HG03139 (cell line): ENCODE measurements around the gene LGR6.
A peak's percentile ranks its signal among the peaks of the same experiment; 100 is the strongest.
"Not testable (repeated sequence)": the region's sequence is repeated elsewhere in the genome, so short reads cannot be mapped to it uniquely, and the experiment has no call there.

Source experiments
- ATAC-seq: cut with Tn5 transposase; IDR thresholded peaks from one replicate; pipeline ENCODE4 v1.9.1; 2021; ENCODE audit not compliant: unreplicated experiment

Gene LGR6

DNA sequence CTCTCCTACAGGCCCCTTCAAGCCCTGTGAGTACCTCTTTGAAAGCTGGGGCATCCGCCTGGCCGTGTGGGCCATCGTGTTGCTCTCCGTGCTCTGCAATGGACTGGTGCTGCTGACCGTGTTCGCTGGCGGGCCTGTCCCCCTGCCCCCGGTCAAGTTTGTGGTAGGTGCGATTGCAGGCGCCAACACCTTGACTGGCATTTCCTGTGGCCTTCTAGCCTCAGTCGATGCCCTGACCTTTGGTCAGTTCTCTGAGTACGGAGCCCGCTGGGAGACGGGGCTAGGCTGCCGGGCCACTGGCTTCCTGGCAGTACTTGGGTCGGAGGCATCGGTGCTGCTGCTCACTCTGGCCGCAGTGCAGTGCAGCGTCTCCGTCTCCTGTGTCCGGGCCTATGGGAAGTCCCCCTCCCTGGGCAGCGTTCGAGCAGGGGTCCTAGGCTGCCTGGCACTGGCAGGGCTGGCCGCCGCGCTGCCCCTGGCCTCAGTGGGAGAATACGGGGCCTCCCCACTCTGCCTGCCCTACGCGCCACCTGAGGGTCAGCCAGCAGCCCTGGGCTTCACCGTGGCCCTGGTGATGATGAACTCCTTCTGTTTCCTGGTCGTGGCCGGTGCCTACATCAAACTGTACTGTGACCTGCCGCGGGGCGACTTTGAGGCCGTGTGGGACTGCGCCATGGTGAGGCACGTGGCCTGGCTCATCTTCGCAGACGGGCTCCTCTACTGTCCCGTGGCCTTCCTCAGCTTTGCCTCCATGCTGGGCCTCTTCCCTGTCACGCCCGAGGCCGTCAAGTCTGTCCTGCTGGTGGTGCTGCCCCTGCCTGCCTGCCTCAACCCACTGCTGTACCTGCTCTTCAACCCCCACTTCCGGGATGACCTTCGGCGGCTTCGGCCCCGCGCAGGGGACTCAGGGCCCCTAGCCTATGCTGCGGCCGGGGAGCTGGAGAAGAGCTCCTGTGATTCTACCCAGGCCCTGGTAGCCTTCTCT, 124.6 kb downstream of the LGR6 start:
- ATAC-seq, result no peak

DNA sequence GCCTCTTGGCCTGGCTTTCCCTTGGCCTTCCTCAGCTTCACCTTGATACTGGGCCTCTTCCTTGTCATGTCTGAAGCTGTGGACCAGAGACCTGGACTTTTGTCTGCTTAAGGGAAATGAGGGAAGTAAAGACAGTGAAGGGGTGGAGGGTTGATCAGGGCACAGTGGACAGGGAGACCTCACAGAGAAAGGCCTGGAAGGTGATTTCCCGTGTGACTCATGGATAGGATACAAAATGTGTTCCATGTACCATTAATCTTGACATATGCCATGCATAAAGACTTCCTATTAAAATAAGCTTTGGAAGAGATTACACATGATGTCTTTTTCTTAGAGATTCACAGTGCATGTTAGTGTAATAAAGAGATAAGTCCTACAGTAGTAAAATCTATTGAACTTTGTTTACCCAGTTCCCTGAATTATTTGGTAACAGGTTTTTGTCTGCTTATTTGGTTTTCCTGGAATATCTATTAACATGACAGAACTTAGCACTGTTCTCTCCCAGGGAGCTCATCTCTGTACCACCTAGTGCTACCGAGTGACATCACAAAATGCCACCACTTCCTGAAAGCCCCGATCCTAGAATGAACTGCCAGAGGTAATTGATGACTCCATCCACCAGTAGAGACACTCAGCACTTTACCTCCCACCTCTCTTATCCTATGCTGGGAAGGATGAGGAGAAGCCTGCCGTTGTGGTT, 125.9 kb downstream of the LGR6 start:
- ATAC-seq, result no peak

DNA sequence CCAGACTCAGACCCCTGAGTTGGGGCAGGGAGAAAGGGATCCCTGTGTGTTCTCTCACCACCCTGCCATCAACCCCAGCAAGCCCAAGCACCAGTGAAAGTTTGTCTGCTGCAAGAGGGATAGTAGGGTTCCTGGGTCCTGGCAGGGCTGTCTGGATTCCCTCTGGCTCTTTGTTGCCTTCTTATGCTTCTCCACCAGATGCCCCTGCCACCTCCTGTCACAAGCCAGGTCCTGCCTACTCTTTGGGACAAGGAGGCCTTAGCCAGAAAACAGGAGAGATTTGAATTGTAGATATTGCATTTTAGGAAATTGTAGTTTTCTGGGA, 126.4 kb downstream of the LGR6 start:
- ATAC-seq, result no peak

DNA sequence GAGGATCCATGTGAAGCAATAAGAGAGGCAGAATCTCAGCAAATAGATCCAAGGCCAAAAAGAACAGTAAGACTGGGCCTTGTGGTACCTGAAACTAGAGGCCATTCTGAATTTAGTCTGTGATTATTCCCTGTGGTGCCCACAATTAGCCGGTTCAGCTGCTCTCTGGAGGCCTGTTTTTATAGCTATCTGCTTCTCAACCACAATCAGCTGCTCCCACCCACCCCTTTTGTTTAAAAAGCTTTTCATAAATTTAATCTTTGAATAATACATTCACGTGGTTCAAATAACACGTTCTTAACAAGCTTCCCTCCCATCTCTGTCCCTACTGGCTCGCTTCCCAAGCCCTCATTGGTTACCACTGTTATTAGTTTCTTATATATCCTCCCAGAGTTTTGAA, 130.1 kb downstream of the LGR6 start:
- ATAC-seq, result no peak

DNA sequence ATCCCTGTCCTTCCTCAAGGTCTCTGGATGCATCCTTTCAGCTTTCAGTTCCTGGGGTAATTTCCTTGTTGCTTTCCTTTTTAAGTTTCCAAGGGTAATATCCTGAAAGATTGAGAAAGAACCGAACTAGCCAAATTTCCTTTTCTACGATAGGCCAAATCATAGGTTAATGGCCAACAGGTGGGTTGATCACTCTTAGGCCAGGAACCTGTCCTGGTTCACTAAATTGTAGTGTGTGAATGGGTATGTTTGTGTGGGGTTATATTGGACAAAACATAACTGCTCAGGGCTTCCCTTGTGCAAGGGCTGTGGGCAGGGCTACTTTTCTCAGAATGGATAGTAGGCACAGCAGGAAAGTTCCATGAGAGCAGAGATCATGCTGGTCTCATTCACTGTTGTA, 131.0 kb downstream of the LGR6 start:
- no peak for ATAC-seq

DNA sequence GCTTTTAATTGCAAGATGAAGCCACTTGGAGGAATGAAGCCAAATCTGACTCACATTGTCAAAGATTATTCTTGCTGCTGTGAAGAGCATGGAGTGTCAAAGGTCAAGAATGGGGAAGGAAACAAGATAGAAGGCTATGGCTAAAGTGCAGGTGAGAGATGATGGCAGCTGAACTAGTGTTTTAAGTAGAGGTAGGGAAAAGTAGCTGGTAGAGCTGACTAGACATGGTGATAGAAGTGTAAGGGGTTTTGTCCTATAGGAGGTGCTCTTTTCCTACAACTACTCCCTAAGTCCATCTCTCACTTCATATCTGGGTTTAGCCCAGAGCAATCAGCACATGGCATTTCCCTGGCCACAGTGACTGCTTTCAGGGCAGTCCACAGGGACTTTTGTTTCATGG, 136.3 kb downstream of the LGR6 start:
- ATAC-seq, result no peak

DNA sequence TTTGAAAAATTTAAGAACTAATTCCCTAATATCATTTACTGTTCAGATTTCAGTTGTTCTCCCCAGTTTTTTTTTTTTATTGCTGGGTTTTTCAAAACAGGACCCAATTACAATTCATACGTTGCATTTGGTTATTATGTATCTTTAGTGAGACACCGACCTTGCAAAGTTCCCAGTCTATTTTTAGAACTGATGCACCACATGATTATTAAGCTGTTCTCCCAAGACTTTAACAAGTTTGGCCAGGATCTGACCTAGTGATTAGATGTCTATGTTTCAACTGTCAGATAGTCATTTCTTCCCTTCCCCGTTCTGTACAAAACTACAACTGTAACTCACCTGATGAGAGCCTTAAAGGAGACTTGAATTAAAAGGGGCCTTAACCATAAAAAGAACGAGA, 140.3 kb downstream of the LGR6 start:
- no peak for ATAC-seq

DNA sequence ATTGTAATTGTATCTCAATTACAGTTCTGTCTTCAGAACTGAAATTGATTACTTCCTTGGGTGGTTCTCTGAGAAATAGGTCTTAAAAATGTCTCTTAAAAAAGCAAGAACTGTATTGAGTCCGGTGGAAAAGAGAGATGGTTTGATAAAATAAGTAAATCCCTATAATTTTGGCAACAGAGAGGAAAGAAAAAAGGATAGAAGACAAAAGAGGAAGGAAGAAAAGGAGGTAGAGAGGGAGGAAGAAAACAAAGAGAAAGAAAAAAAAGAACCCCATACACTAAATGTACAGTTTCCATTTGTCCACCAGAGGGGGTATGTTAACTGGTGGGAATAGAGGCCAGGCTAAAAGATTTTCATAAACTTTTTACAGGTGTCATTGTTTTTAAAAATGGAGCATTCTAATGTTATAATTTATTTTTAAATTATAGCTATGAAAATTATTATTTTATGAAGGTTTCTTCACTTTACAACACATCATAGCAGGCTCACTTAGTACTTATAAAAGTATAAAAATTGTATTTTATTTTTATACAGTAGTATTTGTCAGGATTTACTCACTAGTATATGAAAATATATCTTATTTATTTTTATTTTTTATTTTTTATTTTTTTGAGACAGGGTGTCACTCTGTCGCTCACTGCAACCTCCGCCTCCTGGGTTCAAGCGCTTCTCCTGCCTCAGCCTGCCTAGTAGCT, 150.2 kb downstream of the LGR6 start:
- ATAC-seq, result no peak

DNA sequence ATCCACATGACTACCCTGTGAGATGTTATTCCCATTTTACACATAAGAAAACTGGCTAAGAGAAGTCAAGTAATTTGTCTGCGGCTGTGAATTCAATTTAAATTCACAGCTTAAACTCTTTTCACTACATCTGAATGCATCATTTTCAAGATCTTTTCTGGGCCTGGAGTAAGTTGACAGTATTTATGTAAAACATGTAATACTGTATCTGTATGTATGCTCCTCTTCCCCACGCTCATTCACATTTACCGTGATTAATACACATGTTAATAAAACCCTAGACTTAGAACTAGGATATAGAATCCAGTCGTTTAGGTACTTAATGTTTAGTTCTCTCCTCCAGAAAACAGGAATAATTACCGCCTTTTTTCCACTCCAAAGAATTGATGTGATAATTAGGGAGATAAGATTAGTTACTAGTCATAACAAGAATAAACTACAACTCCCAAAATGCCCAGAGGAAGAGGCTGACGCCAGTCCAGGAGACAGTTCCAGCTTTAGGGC, 154.5 kb downstream of the LGR6 start:
- ATAC-seq, result no peak

DNA sequence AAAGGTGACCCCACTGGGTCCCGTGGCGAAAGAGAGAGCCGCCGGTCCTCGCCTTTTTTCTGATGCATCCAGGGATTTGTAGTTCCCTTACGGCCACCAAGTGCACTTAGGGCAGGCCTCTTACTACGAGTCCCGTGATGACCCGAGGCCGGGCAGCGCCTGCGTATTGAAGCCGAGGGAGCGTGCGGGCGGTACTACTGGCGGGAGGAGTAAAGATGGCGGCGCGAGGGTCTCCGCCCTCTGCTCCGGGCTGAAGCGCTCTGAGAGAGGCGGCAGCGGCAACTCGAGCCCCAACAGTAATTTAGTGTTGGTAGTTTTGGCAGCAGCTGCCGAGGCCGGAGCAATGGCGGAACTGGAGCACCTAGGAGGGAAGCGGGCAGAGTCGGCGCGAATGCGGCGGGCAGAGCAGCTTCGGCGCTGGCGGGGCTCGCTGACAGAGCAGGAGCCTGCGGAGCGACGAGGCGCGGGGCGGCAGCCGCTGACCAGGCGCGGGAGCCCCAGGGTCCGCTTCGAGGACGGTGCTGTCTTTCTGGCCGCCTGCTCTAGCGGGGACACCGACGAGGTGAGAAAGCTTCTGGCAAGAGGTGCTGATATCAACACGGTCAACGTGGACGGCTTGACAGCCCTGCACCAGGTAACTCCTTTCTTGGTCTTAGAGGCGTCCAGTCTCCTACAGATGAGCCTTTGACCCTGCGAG, 155.1 kb downstream of the LGR6 start, which contains the start of gene PPP1R12B:
Gene PPP1R12B, plus strand, starts transcription at position 191 of the 697 bp plus-strand sequence. Its CDS starts 153 bp downstream, at position 344.
- ATAC-seq, result peak; percentile 95

DNA sequence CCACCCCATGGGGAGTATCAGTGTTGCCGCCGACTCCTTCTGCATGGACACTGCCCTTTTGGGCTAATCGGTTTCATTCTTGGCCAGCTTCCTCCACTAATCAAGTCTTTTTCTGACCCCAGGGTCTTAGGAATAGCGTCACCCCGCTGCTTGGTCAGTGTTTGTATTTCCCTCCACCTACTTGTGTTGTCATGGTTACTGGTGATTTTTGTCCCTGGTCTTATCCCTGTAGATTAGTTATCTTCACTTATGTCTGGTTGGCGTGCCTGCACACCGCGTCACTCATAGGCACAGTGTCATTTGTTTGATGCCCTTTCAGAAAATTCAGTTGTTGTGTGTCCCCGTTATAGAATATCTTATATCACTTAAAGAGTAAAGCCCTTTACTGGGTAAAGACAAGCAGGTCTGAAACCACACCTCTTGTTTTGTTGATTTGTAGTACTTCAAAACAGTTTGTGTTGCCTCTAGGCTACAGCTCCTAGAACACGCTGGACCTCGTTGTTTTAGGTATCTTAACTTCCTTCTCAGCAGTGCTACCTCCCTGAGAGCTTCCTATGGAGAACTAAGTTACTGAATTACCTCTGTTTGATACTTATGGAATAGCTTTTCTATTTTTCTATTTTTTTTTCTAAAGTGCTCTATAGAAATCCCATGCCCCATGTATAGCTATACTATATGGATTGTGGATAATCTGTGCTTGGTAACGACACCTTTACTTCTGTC, 155.8 kb downstream of the LGR6 start:
- ATAC-seq, result no peak

DNA sequence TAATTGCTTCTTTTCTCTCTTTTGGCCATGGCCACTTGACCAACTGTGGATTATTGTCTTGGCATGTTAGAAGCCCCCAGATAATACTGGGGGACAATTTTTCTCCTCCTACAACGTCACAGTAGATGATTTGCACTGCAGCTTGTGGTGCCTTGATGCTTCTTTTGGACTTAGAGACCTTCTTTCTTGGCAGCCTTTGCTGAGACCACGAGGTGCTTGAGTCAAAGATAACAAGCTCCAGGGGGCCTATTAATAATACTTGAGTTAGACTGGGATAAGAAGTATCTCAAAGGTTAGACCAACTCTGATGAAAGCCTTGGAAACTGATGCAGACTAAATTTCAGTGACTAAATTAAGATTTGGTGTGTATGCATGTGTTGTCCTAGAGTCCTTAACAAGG, 158.1 kb downstream of the LGR6 start:
- no peak for ATAC-seq

DNA sequence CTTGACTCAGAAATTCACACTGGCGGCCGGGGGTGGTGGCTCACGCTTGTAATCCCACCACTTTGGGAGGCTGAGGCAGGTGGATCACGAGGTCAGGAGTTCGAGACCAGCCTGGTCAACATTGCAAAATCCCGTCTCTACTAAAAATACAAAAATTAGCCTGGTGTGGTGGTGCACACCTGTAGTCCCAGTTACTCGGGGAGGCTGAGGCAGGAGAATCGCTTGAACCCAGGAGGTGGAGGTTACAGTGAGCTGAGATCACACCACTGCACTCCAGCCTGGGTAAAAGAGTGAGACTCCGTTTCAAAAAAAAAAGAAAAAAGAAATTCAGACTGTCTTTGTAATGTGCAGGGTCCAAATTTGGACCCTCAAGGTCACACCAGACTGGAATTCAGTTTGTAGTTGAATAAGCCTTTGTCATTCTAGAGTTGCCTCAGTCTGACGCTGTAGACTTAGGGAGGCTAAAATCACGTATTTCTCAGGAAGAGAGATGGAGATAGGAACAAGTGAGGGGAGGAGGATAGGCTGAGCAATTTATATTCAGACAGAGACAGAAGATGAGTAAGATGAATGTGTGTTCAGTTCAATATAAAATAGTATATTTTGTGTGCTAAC, 159.1 kb downstream of the LGR6 start:
- not testable (repeated sequence) for ATAC-seq

DNA sequence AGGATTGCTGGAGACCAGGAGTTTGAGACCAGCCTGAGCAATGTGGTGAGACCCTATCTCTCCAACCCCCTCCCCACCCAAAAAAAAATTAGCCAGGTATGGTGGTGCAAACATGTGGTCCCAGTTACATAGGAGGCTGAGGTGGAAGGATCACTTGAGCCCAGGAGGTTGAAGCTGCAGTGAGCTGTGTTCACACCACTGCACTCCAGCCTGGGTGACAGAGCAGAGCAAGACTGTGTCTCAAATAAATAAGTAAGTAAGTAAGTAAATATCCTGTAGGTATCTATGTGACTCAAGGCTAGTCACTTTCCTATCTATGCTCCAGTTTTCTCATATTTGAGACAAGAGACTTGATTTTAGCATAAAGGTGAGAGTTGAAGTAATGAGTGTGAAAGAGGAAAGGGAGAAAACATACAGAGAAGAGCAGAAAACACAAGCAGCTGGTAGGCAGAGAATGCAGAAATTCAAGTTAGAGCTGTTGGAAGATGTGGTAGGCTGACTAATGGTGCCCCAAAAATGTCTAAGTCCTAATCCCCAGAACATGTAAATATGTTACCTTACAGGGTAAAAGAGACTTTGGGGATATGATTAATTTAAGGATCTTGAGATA, 162.4 kb downstream of the LGR6 start:
- ATAC-seq, result no peak

DNA sequence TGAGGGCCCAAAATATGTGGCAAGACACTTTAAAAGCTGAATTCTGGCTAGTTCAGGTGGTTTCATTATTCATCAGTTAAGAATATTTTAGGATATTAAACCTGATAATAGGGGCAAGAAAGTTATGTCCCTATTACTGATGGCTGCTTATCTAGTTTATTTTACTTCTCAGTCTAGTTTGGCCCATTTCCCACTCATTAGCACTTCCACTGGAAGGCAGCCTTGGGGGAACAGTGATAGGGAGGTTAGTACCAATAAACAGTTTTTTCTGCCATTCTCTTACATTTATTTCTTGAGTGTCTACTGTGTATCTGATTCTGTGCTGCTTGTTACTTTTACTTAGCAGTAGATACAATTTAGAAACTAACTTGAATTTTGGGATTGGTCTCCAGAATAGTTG, 163.9 kb downstream of the LGR6 start:
- no peak for ATAC-seq

DNA sequence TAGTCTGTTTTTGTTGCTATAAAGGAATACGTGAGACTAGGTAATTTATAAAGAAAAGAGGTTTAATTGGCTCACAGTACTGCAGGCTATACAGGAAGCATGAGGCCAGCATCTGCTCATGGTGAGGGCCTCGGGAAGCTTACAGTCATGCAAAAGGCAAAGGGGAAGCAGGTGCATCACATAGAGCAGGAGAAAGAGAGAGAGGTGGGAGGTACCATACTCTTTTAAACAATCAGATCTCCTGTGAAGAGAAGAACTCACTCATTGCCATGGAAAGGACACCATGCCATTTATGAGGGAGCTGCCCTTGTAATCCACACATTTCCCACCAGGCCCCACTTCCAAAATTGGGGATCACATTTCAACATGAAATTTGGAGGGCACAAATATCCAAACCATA, 167.6 kb downstream of the LGR6 start:
- no peak for ATAC-seq

DNA sequence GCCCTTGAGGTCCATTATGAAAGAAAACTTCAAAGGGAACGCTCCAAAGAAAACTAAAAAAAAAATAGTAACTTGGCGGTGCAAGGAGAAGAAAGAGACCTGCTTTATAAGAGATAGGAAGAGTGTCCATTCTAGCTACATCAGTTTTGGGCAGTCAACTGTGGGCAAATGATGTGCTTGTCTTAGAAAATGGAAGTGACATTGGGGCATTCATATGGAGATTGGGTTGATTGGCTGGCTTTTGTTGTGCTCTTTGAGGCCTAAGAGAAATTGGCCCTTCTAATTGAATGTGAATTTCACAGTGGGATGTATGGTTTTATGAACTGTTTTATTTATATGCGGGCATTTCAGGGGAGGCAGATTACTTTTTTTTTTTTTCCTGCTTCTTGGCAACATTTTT, 168.1 kb downstream of the LGR6 start:
- ATAC-seq, result no peak

DNA sequence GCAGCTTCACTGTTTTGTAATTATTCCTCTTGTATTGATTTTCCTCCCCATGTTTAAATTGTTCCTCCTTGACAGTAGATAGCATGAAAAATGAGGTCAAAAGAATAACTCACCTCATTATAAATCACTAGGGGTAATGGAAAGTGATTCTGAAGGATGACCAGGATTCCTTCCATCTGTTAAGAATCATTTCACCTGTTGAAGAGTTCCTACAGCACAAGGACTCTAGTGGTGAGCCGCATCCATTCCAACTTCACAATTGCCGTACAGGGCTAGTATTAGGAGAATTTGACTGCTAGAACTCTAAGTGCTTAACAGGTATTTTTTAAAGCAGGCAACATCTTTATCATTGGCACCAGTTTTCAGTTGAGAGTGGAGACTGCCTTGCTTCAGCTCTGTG, 168.6 kb downstream of the LGR6 start:
- ATAC-seq, result no peak

DNA sequence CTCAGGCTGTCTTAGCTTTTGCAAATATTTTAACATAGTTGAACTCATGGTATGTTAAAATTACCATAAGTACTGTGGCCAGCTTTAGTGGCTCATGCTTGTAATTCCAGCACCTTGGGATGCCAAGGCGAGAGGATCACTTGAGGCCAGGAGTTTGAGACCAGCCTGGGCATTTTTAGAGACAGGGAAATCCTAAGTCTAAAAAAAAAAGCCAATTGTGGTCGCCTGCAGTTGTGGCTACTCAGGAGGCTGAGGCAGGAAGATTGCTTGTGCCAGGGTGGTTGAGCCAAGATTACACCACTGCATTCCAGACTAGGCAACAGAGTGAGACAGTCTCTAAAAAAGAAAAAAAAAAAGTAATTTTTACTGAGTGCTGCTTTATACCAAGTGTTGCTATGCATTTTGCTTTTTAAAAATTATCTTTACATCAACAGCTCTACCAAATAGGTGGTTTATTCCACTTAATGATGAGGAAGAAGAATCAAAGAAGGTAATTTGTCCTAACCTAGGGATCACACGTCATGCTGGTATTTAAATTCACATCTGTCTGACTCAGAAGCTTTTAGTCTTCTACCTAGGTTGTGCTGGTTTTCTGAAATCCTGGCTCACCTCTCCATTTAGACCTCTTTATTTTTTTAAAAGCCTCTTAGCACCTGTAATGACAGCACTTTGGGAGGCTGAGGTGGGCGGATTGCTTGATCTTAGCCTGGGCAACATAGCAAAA, 171.7 kb downstream of the LGR6 start:
- no peak for ATAC-seq
